OCI-LY1 (cell line): ENCODE results near the gene EFHD1.

Experiments
- EZH2 ChIP-seq: fragments of 200-600 bp; sonication (generic), shearing (Covaris generic); IDR thresholded peaks from 2 replicates; pipeline ENCODE4 v1.8.0; 2017; ENCODE audit warnings: borderline replicate concordance, mixed run types, mild to moderate bottlenecking, antibody characterized with exemption, low read length, moderate library complexity, mixed read lengths
- TF ChIP-seq, protein P1 (sequence below): fragments of 200-600 bp; sonication (generic), shearing (Covaris generic); IDR thresholded peaks from 2 replicates; pipeline ENCODE4 v1.5.1; 2017; ENCODE audit warnings: mild to moderate bottlenecking, antibody characterized with exemption, low read length, moderate library complexity, mixed read lengths

DNA sequence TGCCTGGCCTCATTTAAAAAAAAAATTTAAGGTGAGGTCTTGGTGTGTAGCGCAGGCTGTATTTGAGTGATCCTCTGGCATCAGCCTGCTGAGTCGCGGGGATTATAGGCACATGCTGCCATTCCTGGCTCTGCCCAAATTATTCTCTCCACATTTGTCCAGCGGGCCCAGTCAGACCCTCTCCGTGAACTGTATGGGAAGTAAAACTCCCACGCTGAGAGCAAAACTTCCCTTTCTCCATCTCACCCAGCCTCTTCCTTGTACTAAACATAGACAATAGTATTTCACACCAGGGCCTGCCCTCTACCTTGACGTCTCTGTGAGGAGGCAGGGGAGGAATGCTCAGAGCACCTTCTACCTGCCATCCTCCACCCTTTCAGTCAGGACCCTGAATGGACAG, 45.9 kb upstream of the EFHD1 start:
- TF ChIP-seq, protein P1, sequence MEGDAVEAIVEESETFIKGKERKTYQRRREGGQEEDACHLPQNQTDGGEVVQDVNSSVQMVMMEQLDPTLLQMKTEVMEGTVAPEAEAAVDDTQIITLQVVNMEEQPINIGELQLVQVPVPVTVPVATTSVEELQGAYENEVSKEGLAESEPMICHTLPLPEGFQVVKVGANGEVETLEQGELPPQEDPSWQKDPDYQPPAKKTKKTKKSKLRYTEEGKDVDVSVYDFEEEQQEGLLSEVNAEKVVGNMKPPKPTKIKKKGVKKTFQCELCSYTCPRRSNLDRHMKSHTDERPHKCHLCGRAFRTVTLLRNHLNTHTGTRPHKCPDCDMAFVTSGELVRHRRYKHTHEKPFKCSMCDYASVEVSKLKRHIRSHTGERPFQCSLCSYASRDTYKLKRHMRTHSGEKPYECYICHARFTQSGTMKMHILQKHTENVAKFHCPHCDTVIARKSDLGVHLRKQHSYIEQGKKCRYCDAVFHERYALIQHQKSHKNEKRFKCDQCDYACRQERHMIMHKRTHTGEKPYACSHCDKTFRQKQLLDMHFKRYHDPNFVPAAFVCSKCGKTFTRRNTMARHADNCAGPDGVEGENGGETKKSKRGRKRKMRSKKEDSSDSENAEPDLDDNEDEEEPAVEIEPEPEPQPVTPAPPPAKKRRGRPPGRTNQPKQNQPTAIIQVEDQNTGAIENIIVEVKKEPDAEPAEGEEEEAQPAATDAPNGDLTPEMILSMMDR, result no peak
- TF ChIP-seq EZH2, result no peak
